Esophagus squamous epithelium (tissue), 5 donors: Measurements from ENCODE around the gene RILPL1. TPM values are rescaled to one million over a fixed set of nuclear protein-coding genes. Genes with fewer than 3 reads are reported as not detected.
A peak's percentile ranks its signal among the peaks of the same experiment; 100 is the strongest.

Source experiments
- DNase-seq: peaks from one replicate; lab custom pipeline; 2025; lab: John Stamatoyannopoulos, UW
- H3K27ac ChIP-seq, 4 donors: fragments of 200-600 bp; sonication (generic); one replicate each; pipeline ENCODE4 v1.5.1; 2016 to 2019; ENCODE audit warnings: mild to moderate bottlenecking in 1 of 4
- H3K27me3 ChIP-seq, 4 donors: fragments of 200-600 bp; sonication (generic); 1 replicate in 3 of 4; 2 replicates in 1 of 4; pipeline versions ENCODE4 v1.5.1 to v1.6.0; 2017 to 2021; ENCODE audit warnings: antibody characterized with exemption in 1 of 4
- H3K36me3 ChIP-seq, 3 donors: fragments of 200-600 bp; sonication (generic); one replicate each; pipeline ENCODE4 v1.5.1; 2016 to 2019
- H3K4me1 ChIP-seq, 3 donors: fragments of 200-600 bp; sonication (generic); one replicate each; pipeline ENCODE4 v1.5.1; 2017 to 2019
- H3K4me3 ChIP-seq, 4 donors: fragments of 200-600 bp; sonication (generic); 1 replicate in 3 of 4; 2 replicates in 1 of 4; pipeline ENCODE4 v1.5.1; 2016 to 2019; ENCODE audit warnings: mild to moderate bottlenecking in 2 of 4, moderate library complexity in 1 of 4
- H3K9me3 ChIP-seq, 3 donors: fragments of 200-600 bp; sonication (generic); one replicate each; pipeline ENCODE4 v1.5.1; 2016 to 2019
- CTCF ChIP-seq, 6 experiments: fragments of 450-650 bp in 4 of 6; fragments of 200-600 bp in 2 of 6; sonication (generic) in 2 of 6; IDR thresholded peaks; one replicate each; pipeline ENCODE4 v1.5.1; 2016 to 2019; ENCODE audit warnings: antibody characterized with exemption in 6 of 6, mild to moderate bottlenecking in 4 of 6, moderate library complexity in 4 of 6
- POLR2A ChIP-seq, 4 donors: fragments of 450-650 bp; IDR thresholded peaks; one replicate each; pipeline ENCODE4 v1.6.1; 2017; ENCODE audit warnings: antibody characterized with exemption in 4 of 4, mild to moderate bottlenecking in 4 of 4, moderate library complexity in 3 of 4
- WGBS, 2 donors: methylation state at CpG; one replicate each; pipeline ENCODE4 v1.1.5; 2018; 5-methylcytosine and 5-hydroxymethylcytosine counted together
- intact Hi-C: fragments of 100-400 bp; cut with DNase I; formaldehyde crosslinking; loops from one replicate; pipeline ENCODE4 v1.15.0; 2022
- total RNA-seq, 4 donors: library from RNA; depleted of rRNA; stranded (reverse); fragments of >200 nt; gene quantifications; one replicate each; pipeline ENCODE4 v1.1.0, GENCODE V29; 2016
- donor health status: DM: yes; HTN: yes; CAD: no.

Gene RILPL1
- total RNA-seq, 4 donors from 2014 or later, result 4.6 to 14.5 (median 7.0) TPM

- Histone ChIP-seq H3K27ac (peak overlapping the region in 1 of 4 donors; percentile 18), H3K27me3 (no peaks in the 10 kb centered on the region), H3K4me1 (no peaks in the 10 kb centered on the region), H3K4me3 (no peak overlapping the region), H3K9me3 (no peaks in the 10 kb centered on the region), H3K36me3 (peaks cover 0 to 53% (median 0%) of the 10 kb centered on the region in 3 donors)
- intact Hi-C loops, result no loop called here
- no peak for TF ChIP-seq POLR2A (IDR thresholded peaks at IDR 0.05)
- TF ChIP-seq CTCF (IDR thresholded peaks at IDR 0.05), result no peak
- WGBS, 2 donors, result 65 to 67% methylated on average over 7 to 11 of the region's 14 CpGs
- no peak for DNase-seq
Observed at GRCh38 chr12:123479442-123480180, 53.9 kb downstream of the RILPL1 start.

GRCh38 chr12:123478762-123479161 is 54.8 kb downstream of the RILPL1 start:
- TF ChIP-seq CTCF (IDR thresholded peaks at IDR 0.05), result no peak
- TF ChIP-seq POLR2A (IDR thresholded peaks at IDR 0.05), result no peak
- 69% methylated on average over 3 of the region's 10 CpGs; no CpG with 5 or more reads in 1 of the 2 donors for WGBS, 2 donors

GRCh38 chr12:123478069-123478468 is 55.5 kb downstream of the RILPL1 start:
- H3K4me3 ChIP-seq, result no peak overlapping the region
- no peak for TF ChIP-seq CTCF (IDR thresholded peaks at IDR 0.05)
- TF ChIP-seq POLR2A (IDR thresholded peaks at IDR 0.05), result no peak
- H3K27ac ChIP-seq, result no peak overlapping the region
- 74 to 89% methylated on average over 8 to 11 of the region's 11 CpGs for WGBS, 2 donors
- no peaks in the 10 kb centered on the region for H3K27me3 ChIP-seq
- no peaks in the 10 kb centered on the region for H3K4me1 ChIP-seq
- intact Hi-C loops, result no loop called here
- DNase-seq, result no peak
- H3K36me3 ChIP-seq, result peaks cover 0 to 59% (median 0%) of the 10 kb centered on the region in 3 donors
- H3K9me3 ChIP-seq, result no peaks in the 10 kb centered on the region

More at GRCh38 chr12:123478762-123479161, 54.8 kb downstream of the RILPL1 start:
- H3K9me3 ChIP-seq, result no peaks in the 10 kb centered on the region
- H3K4me1 ChIP-seq, result no peaks in the 10 kb centered on the region
- H3K4me3 ChIP-seq, result no peak overlapping the region
- peaks cover 0 to 57% (median 0%) of the 10 kb centered on the region in 3 donors for H3K36me3 ChIP-seq
- peak overlapping the region in 2 of 4 donors; percentile 18 to 36 for H3K27ac ChIP-seq
- no peaks in the 10 kb centered on the region for H3K27me3 ChIP-seq
- intact Hi-C loops, result no loop called here
- DNase-seq, result no peak

- H3K4me1 ChIP-seq, result no peaks in the 10 kb centered on the region
- H3K27ac ChIP-seq, result peak overlapping the region in 1 of 4 donors; percentile 9
- H3K36me3 ChIP-seq, result peaks cover 0 to 79% (median 7%) of the 10 kb centered on the region in 3 donors
- intact Hi-C loops, result no loop called here
- no peaks in the 10 kb centered on the region for H3K9me3 ChIP-seq
- H3K27me3 ChIP-seq, result no peaks in the 10 kb centered on the region
- whole genome bisulfite sequencing, 2 donors, result 84 to 87% methylated on average over 15 of the region's 15 CpGs
- no peak for TF ChIP-seq POLR2A (IDR thresholded peaks at IDR 0.05)
- no peak for TF ChIP-seq CTCF (IDR thresholded peaks at IDR 0.05)
- no peak for DNase-seq
- H3K4me3 ChIP-seq, result no peak overlapping the region
Observed at GRCh38 chr12:123475246-123475703, 58.2 kb downstream of the RILPL1 start.
